Measurements from ENCODE around the gene DHPS. TPM values are rescaled to one million over a fixed set of nuclear protein-coding genes. Genes with fewer than 3 reads are reported as not detected.
A peak's percentile ranks its signal among the peaks of the same experiment; 100 is the strongest.

The DHPS gene
- total and polyA plus RNA-seq, 10 donors: 55.1 to 158 (median 93.8) TPM

DNA sequence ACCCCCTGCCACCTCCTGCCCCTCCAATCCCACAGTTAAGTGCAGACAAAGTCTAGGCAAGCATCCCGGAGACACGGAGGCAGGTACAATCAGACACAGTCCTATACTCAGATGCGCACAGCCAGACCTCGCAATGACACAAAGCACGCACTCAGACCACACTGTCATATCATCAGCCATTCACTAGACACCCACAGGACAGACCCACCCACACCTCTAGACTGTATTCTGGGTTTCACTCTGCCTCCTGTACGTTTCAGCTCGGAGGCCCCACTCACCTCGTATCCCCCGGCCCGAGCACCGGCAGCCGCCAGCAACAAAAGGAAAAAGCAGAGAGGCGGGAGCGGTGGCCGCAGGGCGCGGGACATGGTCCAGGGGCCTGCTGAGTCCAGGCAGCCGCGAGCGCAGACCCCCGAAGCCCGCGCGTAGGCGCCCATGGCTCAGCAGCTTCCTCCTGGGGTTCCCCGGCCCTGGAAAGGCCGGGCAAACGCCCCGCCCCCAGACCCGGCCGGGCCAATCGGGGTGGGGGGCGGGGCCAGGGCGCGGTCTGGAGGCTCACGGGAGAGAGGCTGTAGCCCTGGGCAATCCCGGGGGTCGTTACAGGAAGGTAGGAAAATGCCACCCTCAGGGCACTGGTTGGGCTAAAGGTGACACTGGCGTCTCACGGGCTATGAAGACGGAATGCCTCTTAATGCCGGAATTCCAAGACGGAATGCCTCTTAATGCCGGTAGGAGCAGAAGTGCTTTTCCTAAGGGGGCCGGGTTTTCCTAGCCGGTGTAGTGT is 15.2 kb downstream of the DHPS start, which contains the start of the genes MAN2B1 and WDR83:
Gene MAN2B1, minus strand, starts transcription at position 478 of the 784 bp plus-strand sequence. Its CDS starts 41 bp downstream, at position 437.
Gene WDR83, plus strand, starts transcription at position 543 of the 784 bp plus-strand sequence. CDS start 2,984 bp downstream, outside the sequence.
- Histone ChIP-seq H3K4me3 (peak within 1 kb of the TSS; percentile 68 to 98 (median 82)), H3K27ac (peak within 1 kb of the TSS; percentile 76 to 92 (median 86)), H3K9me3 (no peaks in the 10 kb centered on the region), H3K36me3 (peaks cover 0 to 46% (median 36%) of the 10 kb centered on the region in 6 donors), H3K4me1 (peaks cover 33 to 77% (median 61%) of the 10 kb centered on the region in 6 donors), H3K27me3 (replicated peaks in 1 of 7) (no peaks in the 10 kb centered on the region)
- TF ChIP-seq POLR2A (IDR thresholded peaks at IDR 0.05) (no peak), POLR2AphosphoS5 (IDR thresholded peaks at IDR 0.05) (peak; percentile 67 to 87 (median 83))
- TF ChIP-seq, protein P1, sequence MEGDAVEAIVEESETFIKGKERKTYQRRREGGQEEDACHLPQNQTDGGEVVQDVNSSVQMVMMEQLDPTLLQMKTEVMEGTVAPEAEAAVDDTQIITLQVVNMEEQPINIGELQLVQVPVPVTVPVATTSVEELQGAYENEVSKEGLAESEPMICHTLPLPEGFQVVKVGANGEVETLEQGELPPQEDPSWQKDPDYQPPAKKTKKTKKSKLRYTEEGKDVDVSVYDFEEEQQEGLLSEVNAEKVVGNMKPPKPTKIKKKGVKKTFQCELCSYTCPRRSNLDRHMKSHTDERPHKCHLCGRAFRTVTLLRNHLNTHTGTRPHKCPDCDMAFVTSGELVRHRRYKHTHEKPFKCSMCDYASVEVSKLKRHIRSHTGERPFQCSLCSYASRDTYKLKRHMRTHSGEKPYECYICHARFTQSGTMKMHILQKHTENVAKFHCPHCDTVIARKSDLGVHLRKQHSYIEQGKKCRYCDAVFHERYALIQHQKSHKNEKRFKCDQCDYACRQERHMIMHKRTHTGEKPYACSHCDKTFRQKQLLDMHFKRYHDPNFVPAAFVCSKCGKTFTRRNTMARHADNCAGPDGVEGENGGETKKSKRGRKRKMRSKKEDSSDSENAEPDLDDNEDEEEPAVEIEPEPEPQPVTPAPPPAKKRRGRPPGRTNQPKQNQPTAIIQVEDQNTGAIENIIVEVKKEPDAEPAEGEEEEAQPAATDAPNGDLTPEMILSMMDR (IDR thresholded peaks at IDR 0.05 in 8 of 11, conservative IDR thresholded peaks at IDR 0.05 in 3 of 11): peak in 1 of 11 experiments; percentile 10
- 1 to 2% (median 1%) methylated on average over 30 to 46 of the region's 46 CpGs for WGBS, 5 donors
- intact Hi-C loops (cut with DNase I; ENCODE audit: low total_unique reads): no loop called here
- DNase-seq: peak; percentile 94

DNA sequence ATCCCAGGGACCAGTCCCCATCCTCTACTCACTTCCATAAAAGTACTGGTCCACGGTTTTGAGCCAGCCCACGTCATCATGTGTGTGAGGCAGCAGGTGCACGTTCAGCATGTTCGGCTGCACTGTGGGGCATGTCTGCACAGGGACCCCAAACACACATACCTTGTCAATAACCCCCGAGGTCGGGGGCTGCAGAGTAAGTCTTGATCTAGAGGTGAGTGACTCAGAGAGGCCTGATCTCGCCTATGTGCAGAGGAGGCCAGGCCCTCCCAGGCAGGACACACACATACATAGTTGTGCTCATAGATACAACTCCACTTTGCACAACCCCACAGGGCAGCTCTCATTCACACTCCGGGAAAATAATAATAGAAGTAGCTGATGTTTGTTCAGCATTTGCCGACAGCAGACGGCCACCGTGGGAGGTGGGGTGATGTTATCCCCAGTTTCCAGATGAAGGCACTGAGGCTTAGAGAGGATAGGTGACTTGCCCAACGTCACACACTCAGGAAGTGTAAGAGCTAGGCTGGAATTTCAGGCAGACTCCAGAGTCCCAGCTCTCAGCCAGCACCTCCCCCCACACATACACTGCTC is 15.9 kb downstream of the DHPS start:
- Histone ChIP-seq H3K27ac (peak overlapping the region; percentile 76 to 92 (median 86)), H3K27me3 (replicated peaks in 1 of 7) (no peaks in the 10 kb centered on the region), H3K9me3 (no peaks in the 10 kb centered on the region), H3K4me1 (peaks cover 33 to 70% (median 57%) of the 10 kb centered on the region in 6 donors), H3K36me3 (peaks cover 0 to 53% (median 43%) of the 10 kb centered on the region in 6 donors), H3K4me3 (peak overlapping the region; percentile 68 to 98 (median 82))
- DNase-seq: peak; percentile 81
- intact Hi-C loops (cut with DNase I; ENCODE audit: low total_unique reads): no loop called here
- WGBS, 5 donors: 21 to 32% (median 27%) methylated on average over 8 to 12 of the region's 12 CpGs
- TF ChIP-seq, protein P1 (IDR thresholded peaks at IDR 0.05 in 8 of 11, conservative IDR thresholded peaks at IDR 0.05 in 3 of 11): no peak
- TF ChIP-seq POLR2A (IDR thresholded peaks at IDR 0.05): no peak
- no peak for TF ChIP-seq POLR2AphosphoS5 (IDR thresholded peaks at IDR 0.05)

DNA sequence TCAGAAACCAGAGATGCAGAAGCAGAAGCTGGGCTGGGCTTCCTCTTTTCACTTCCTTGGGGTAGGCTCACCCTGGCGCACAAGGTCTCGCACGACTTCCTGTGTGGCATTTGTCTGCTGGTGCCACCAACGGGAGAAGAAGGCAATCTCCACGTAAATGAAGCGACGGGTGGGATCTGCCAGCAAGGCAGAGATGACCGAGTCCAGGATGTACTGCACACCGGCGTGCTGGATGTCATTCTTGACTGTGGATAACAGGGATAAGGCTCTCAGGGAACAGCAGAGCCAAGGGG is 16.5 kb downstream of the DHPS start:
- peak overlapping the region; percentile 68 to 98 (median 82) for H3K4me3 ChIP-seq
- DNase-seq: peak; percentile 93

DNA sequence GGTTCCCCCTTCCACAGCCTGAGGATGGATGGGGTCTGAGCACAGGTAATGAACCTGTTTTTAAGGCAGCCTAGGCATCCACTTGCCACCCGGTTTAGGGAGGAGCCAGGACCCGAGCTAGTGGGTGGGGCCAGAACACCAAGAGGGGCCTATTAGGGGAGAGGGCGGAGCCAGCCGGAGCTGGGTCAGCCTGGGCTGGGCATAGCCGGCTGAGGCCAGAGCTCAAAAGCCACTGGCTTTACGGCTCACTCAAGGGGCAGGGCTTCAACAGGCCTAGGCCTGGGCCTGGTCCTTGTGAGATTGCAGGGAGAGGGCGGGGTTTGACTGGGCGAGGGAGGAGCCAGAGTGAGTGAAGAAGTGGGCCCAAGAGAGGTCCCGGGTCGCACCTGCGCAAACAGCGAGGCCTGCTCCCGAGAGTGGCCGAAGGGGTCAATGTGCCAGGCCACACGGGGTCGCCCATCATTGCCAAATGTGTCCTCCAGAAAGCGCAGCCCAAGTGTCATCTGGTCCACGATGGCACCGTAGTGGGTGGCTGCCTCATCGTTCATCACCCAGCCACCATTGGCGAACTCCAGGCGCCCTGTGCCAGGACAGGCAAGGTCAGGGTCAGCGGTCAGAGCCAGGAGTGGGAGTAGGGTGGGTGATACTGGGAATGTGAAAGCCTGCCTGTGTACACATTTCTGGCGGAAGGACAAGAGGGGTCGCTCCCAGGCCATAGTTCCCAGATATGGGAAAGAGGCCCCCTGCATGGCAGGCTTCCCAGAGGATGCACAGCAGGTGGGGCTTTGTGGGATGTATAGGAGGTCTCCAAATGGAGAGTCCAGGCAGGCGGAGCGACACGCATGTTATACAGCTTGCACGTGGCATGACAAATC is 17.0 kb downstream of the DHPS start:
- DNase-seq: peak; percentile 84
- Histone ChIP-seq H3K27me3 (replicated peaks in 1 of 7) (no peaks in the 10 kb centered on the region), H3K4me3 (peak overlapping the region in 4 of 8 donors; percentile 68 to 98 (median 82)), H3K36me3 (peaks cover 0 to 64% (median 54%) of the 10 kb centered on the region in 6 donors), H3K27ac (peak overlapping the region in 7 of 8 donors; percentile 76 to 92 (median 87)), H3K4me1 (peaks cover 24 to 59% (median 47%) of the 10 kb centered on the region in 6 donors), H3K9me3 (no peaks in the 10 kb centered on the region)
- intact Hi-C loops (cut with DNase I; ENCODE audit: low total_unique reads): no loop called here
- 72 to 89% (median 80%) methylated on average over 23 to 29 of the region's 29 CpGs for WGBS, 5 donors
- TF ChIP-seq POLR2AphosphoS5 (IDR thresholded peaks at IDR 0.05): peak in 1 of 3 donors; percentile 27
- no peak for TF ChIP-seq POLR2A (IDR thresholded peaks at IDR 0.05)

More for the DNA sequence above, 16.5 kb downstream of the DHPS start:
- Histone ChIP-seq H3K9me3 (no peaks in the 10 kb centered on the region), H3K4me1 (peaks cover 27 to 64% (median 52%) of the 10 kb centered on the region in 6 donors), H3K36me3 (peaks cover 0 to 58% (median 49%) of the 10 kb centered on the region in 6 donors), H3K27ac (peak overlapping the region; percentile 19 to 92 (median 86)), H3K27me3 (replicated peaks in 1 of 7) (no peaks in the 10 kb centered on the region)
- 12 to 41% (median 31%) methylated on average over 10 of the region's 10 CpGs for WGBS, 5 donors
- intact Hi-C loops (cut with DNase I; ENCODE audit: low total_unique reads): no loop called here
- TF ChIP-seq POLR2A (IDR thresholded peaks at IDR 0.05) (no peak), POLR2AphosphoS5 (IDR thresholded peaks at IDR 0.05) (peak in 2 of 3 donors; percentile 79 to 81)
